Measurements from ENCODE around the gene CFAP52.
"Not testable (repeated sequence)": the region's sequence is repeated elsewhere in the genome, so short reads cannot be mapped to it uniquely, and the experiment has no call there.

The CFAP52 gene

DNA sequence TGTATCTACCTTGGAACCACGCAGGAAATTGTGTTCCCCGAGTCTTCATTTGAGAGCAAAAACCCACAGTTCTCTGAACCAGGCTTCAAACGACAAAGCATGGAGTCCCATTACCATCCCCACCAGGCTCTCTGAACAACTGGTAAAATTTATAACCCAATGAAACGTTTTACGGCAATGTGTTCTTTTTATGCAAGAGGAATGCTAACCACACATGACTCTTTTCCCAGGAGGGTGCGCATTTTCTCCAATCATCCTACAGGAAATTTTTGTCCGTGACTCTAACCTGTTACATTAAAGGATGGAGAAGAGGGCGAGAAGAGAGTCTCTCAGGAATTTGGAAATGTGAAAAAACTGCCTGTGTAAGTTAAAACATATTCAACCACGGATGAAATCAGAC is 18.6 kb upstream of the CFAP52 start:
- Histone ChIP-seq H3K36me3 (ENCODE audit: low read length) (no peaks in the 10 kb centered on the region; the same call in 1 of the 2 replicates), H3K27me3 (ENCODE audit: low read length) (no peaks in the 10 kb centered on the region), H4K20me1 (ENCODE audit: low read depth, low read length) (no peaks in the 10 kb centered on the region), H3K79me2 (ENCODE audit: insufficient read depth, low read length) (0 out of 2 replicates have a peak, but pooled peaks cover 12% of the 10 kb centered on the region), H3F3A (ENCODE audit: insufficient read depth) (no peaks in the 10 kb centered on the region), H3K4me3 (ENCODE audit: insufficient read depth, low read length, poor library complexity, severe bottlenecking) (no peak overlapping the region), H3K9ac (ENCODE audit: low read length) (no peak overlapping the region), H3K27ac (ENCODE audit: low read depth, low read length) (no peak overlapping the region), H3K9me2 (replicated peaks; ENCODE audit: insufficient read depth, low read length) (no peaks in the 10 kb centered on the region), H3K9me3 (ENCODE audit: insufficient read depth, low read length) (no peaks in the 10 kb centered on the region), H3K4me2 (ENCODE audit: low read depth, low read length, poor library complexity, severe bottlenecking) (no peak overlapping the region), H2AFZ (ENCODE audit: low read depth, low read length, severe bottlenecking) (no peak overlapping the region)
- TF ChIP-seq, protein P1, sequence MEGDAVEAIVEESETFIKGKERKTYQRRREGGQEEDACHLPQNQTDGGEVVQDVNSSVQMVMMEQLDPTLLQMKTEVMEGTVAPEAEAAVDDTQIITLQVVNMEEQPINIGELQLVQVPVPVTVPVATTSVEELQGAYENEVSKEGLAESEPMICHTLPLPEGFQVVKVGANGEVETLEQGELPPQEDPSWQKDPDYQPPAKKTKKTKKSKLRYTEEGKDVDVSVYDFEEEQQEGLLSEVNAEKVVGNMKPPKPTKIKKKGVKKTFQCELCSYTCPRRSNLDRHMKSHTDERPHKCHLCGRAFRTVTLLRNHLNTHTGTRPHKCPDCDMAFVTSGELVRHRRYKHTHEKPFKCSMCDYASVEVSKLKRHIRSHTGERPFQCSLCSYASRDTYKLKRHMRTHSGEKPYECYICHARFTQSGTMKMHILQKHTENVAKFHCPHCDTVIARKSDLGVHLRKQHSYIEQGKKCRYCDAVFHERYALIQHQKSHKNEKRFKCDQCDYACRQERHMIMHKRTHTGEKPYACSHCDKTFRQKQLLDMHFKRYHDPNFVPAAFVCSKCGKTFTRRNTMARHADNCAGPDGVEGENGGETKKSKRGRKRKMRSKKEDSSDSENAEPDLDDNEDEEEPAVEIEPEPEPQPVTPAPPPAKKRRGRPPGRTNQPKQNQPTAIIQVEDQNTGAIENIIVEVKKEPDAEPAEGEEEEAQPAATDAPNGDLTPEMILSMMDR (IDR thresholded peaks at IDR 0.05; ENCODE audit: insufficient read depth, low read length, poor library complexity, severe bottlenecking), result no peak
- TF ChIP-seq EZH2phosphoT487 (conservative IDR thresholded peaks at IDR 0.05; ENCODE audit: low read length), result no peak

DNA sequence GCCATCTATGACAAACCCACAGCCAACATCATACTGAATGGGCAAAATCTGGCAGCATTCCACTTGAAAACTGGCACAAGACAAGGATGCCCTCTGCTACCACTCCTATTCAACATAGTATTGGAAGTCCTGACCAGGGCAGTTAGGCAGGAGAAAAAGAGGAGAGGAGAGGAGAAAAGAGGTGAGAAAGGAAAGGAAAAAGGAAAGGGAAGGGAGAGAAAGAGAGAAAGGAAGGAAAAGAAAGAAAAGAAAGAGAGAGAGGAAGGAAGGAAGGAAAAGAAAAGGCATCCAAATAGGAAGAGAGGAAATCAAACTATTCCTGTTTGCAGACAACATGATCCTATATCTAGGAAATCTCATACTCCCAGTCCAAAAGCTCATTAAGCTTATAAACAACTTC is 12.3 kb upstream of the CFAP52 start:
- H3K9ac ChIP-seq (ENCODE audit: low read length), result no peak overlapping the region
- no peaks in the 10 kb centered on the region for H3K9me2 ChIP-seq (replicated peaks; ENCODE audit: insufficient read depth, low read length)
- no peaks in the 10 kb centered on the region for H3K27me3 ChIP-seq (ENCODE audit: low read length)
- no peak overlapping the region for H3K27ac ChIP-seq (ENCODE audit: low read depth, low read length)
- peaks cover 5% of the 10 kb centered on the region for H3K36me3 ChIP-seq (ENCODE audit: low read length)
- no peaks in the 10 kb centered on the region for H3K9me3 ChIP-seq (ENCODE audit: insufficient read depth, low read length)
- no peak overlapping the region for H3K4me2 ChIP-seq (ENCODE audit: low read depth, low read length, poor library complexity, severe bottlenecking)
- peaks cover 15% of the 10 kb centered on the region; the same call in 1 of the 2 replicates for H3K79me2 ChIP-seq (ENCODE audit: insufficient read depth, low read length)
- H4K20me1 ChIP-seq (ENCODE audit: low read depth, low read length), result no peaks in the 10 kb centered on the region
- H2AFZ ChIP-seq (ENCODE audit: low read depth, low read length, severe bottlenecking), result no peak overlapping the region
- TF ChIP-seq, protein P1 (IDR thresholded peaks at IDR 0.05; ENCODE audit: insufficient read depth, low read length, poor library complexity, severe bottlenecking), result no peak
- no peak for TF ChIP-seq EZH2phosphoT487 (conservative IDR thresholded peaks at IDR 0.05; ENCODE audit: low read length)
- H3F3A ChIP-seq (ENCODE audit: insufficient read depth), result peaks cover 8% of the 10 kb centered on the region
- H3K4me3 ChIP-seq (ENCODE audit: insufficient read depth, low read length, poor library complexity, severe bottlenecking), result no peak overlapping the region

DNA sequence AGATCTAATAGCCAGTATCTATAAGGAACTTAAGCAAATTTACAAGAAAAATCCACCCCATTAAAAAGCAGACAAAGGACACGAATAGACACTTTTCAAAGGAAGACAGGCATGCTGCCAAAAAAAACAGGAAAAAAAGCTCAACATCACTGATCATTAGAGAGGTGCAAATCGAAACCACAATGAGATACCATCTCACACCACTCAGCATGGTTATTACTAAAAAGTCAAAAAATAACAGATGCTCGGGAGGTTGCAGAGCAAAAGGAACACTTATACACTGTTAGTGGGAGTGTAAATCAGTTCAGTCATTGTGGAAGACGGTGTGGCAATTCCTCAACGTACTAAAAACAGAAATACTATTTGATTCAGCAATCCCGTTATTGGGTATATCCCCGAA is 10.4 kb upstream of the CFAP52 start:
- Histone ChIP-seq H3K9me2 (replicated peaks; ENCODE audit: insufficient read depth, low read length) (no peaks in the 10 kb centered on the region), H4K20me1 (ENCODE audit: low read depth, low read length) (no peaks in the 10 kb centered on the region), H2AFZ (ENCODE audit: low read depth, low read length, severe bottlenecking) (no peak overlapping the region), H3K4me3 (ENCODE audit: insufficient read depth, low read length, poor library complexity, severe bottlenecking) (no peak overlapping the region), H3K27me3 (ENCODE audit: low read length) (no peaks in the 10 kb centered on the region), H3K9me3 (ENCODE audit: insufficient read depth, low read length) (no peaks in the 10 kb centered on the region), H3K4me2 (ENCODE audit: low read depth, low read length, poor library complexity, severe bottlenecking) (no peak overlapping the region), H3F3A (ENCODE audit: insufficient read depth) (peaks cover 8% of the 10 kb centered on the region), H3K9ac (ENCODE audit: low read length) (no peak overlapping the region), H3K79me2 (ENCODE audit: insufficient read depth, low read length) (peaks cover 16% of the 10 kb centered on the region; the same call in 1 of the 2 replicates), H3K36me3 (ENCODE audit: low read length) (peaks cover 5% of the 10 kb centered on the region), H3K27ac (ENCODE audit: low read depth, low read length) (no peak overlapping the region)
- TF ChIP-seq EZH2phosphoT487 (conservative IDR thresholded peaks at IDR 0.05; ENCODE audit: low read length), result no peak
- TF ChIP-seq, protein P1 (IDR thresholded peaks at IDR 0.05; ENCODE audit: insufficient read depth, low read length, poor library complexity, severe bottlenecking), result no peak

DNA sequence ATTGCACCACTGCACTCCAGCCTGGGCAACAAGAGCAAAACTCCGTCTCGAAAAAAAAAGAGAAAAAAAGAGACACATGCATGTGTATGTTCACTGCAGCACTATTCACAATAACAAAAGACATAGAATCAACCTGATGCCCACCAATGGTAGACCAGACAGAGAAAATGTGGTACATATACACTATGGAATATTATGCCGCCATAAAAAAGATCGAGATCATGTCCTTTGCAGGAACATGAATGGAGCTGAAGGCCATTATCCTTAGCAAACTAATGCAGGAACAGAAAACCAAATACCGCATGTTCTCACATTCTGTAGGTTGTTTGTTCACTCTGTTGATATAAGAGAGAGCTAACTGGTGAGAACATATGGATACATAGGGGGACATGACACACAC is 9.7 kb upstream of the CFAP52 start:
- peaks cover 17% of the 10 kb centered on the region; the same call in 1 of the 2 replicates for H3K79me2 ChIP-seq (ENCODE audit: insufficient read depth, low read length)
- H2AFZ ChIP-seq (ENCODE audit: low read depth, low read length, severe bottlenecking); H3K4me3 ChIP-seq (ENCODE audit: insufficient read depth, low read length, poor library complexity, severe bottlenecking); H3K4me2 ChIP-seq (ENCODE audit: low read depth, low read length, poor library complexity, severe bottlenecking); H4K20me1 ChIP-seq (ENCODE audit: low read depth, low read length); H3K36me3 ChIP-seq (ENCODE audit: low read length); H3K9ac ChIP-seq (ENCODE audit: low read length); H3K27me3 ChIP-seq (ENCODE audit: low read length); H3K9me3 ChIP-seq (ENCODE audit: insufficient read depth, low read length); H3F3A ChIP-seq (ENCODE audit: insufficient read depth); H3K9me2 ChIP-seq (replicated peaks; ENCODE audit: insufficient read depth, low read length); H3K27ac ChIP-seq (ENCODE audit: low read depth, low read length): not testable (repeated sequence)
